Endothelial cell of umbilical vein (primary cell): ENCODE data around the gene DOCK4. TPM values are rescaled to one million over a fixed set of nuclear protein-coding genes. Genes with fewer than 3 reads are reported as not detected.

ENCODE experiments used
- BruUV-seq: library from RNA; stranded (reverse); fragments of 400-500 nt; replicated peaks from 2 replicates; lab custom pipeline; 2021; lab: Mats Ljungman, UMichigan
- CTCF ChIA-PET: fragments of 300-600, 350-600 bp; sonication (Branson Sonifier 250); formaldehyde crosslinking; loops from one replicate; lab custom pipeline; 2021; ENCODE audit warnings: antibody characterized with exemption, inconsistent platforms; lab: Charles Lee
- POLR2A ChIA-PET: fragments of 300-600, 350-600 bp; sonication (Branson Sonifier 250); formaldehyde crosslinking; loops from one replicate; lab custom pipeline; 2021; ENCODE audit warnings: antibody characterized with exemption, inconsistent platforms; lab: Charles Lee
- DNase-seq: peaks from one replicate; pipeline ENCODE4 v3.0.0-alpha.2; 2011; ENCODE audit warnings: low read depth, low spot score
- FAIRE-seq: peaks from 2 replicates; lab custom pipeline; 2011; peaks lifted over from hg19 to GRCh38; lab: Jason Lieb, UNC
- H2AFZ ChIP-seq: 2 replicates; pipeline ENCODE4 v1.6.0; 2012; ENCODE audit warnings: low read depth, low read length, control low read depth, inconsistent platforms
- H3K27ac ChIP-seq: 2 replicates; pipeline ENCODE4 v1.5.1; 2011; ENCODE audit warnings: low read depth, mild to moderate bottlenecking, control low read depth, low read length, moderate library complexity; ENCODE audit not compliant: insufficient read depth
- H3K27me3 ChIP-seq, 2 experiments: 2 replicates each; pipeline versions ENCODE4 v1.6.0 to v1.6.1; 2011; ENCODE audit warnings: low read length in 2 of 2, mixed read lengths in 1 of 2; ENCODE audit not compliant: control insufficient read depth in 2 of 2, insufficient read depth in 2 of 2
- H3K36me3 ChIP-seq, 2 experiments: 2 replicates in 1 of 2; 3 replicates in 1 of 2; pipeline ENCODE4 v1.5.1; 2011; ENCODE audit warnings: low read length in 2 of 2, mild to moderate bottlenecking in 1 of 2, moderate library complexity in 1 of 2; ENCODE audit not compliant: control insufficient read depth in 2 of 2, insufficient read depth in 2 of 2; ENCODE audit errors: extremely low read depth in 1 of 2
- H3K4me1 ChIP-seq: 3 replicates; pipeline ENCODE4 v1.5.1; 2011; ENCODE audit warnings: mild to moderate bottlenecking, low read length; ENCODE audit not compliant: control insufficient read depth, insufficient read depth; ENCODE audit errors: extremely low read depth
- H3K4me2 ChIP-seq: 2 replicates; pipeline ENCODE4 v1.6.1; 2011; ENCODE audit warnings: low read length, control low read depth, mixed read lengths; ENCODE audit not compliant: insufficient read depth
- H3K4me3 ChIP-seq, 3 experiments: fragments of 200-600 bp in 1 of 3; sonication (generic), shearing (Covaris generic) in 1 of 3; replicated peaks in 1 of 3; 2 replicates each; pipeline ENCODE4 v1.5.1; 2011 to 2016; ENCODE audit warnings: control low read depth in 3 of 3, low read length in 3 of 3, mild to moderate bottlenecking in 2 of 3, inconsistent platforms in 1 of 3, low read depth in 1 of 3, moderate library complexity in 1 of 3; ENCODE audit not compliant: insufficient read depth in 1 of 3
- H3K79me2 ChIP-seq: 2 replicates; pipeline ENCODE4 v1.6.0; 2012; ENCODE audit warnings: low read length, inconsistent platforms; ENCODE audit not compliant: control insufficient read depth, insufficient read depth
- H3K9ac ChIP-seq: replicated peaks from 2 replicates; pipeline ENCODE3; 2011; ENCODE audit warnings: low read length, control low read depth; ENCODE audit not compliant: insufficient read depth; ENCODE audit errors: extremely low read depth
- H3K9me1 ChIP-seq: replicated peaks from 3 replicates; pipeline ENCODE4 v1.6.0; 2011; ENCODE audit warnings: mild to moderate bottlenecking, low read length; ENCODE audit not compliant: control insufficient read depth, insufficient read depth; ENCODE audit errors: extremely low read depth
- H3K9me3 ChIP-seq: replicated peaks from 2 replicates; pipeline ENCODE4 v1.5.1; 2012; ENCODE audit warnings: low read length, inconsistent platforms; ENCODE audit not compliant: control insufficient read depth, insufficient read depth
- H4K20me1 ChIP-seq: replicated peaks from 2 replicates; pipeline ENCODE3; 2011; ENCODE audit warnings: mild to moderate bottlenecking, low read length; ENCODE audit not compliant: control insufficient read depth, insufficient read depth; ENCODE audit errors: extremely low read depth
- CTCF ChIP-seq, 2 donors: IDR thresholded peaks; 1 replicate in 1 of 2; 2 replicates in 1 of 2; pipeline ENCODE4 v1.5.1; 2011; ENCODE audit warnings: low read length in 2 of 2, mild to moderate bottlenecking in 2 of 2, moderate library complexity in 2 of 2, control low read depth in 1 of 2, inconsistent platforms in 1 of 2, low read depth in 1 of 2; ENCODE audit not compliant: insufficient read depth in 1 of 2; ENCODE audit errors: extremely low read depth in 1 of 2
- EZH2 ChIP-seq: IDR thresholded peaks from 2 replicates; pipeline ENCODE4 v1.6.1; 2012; ENCODE audit warnings: borderline replicate concordance, low read depth, mild to moderate bottlenecking, moderate library complexity, low read length, inconsistent platforms; ENCODE audit not compliant: severe bottlenecking
- FOS ChIP-seq: IDR thresholded peaks from 2 replicates; pipeline ENCODE4 v1.6.1; 2011; ENCODE audit warnings: mild to moderate bottlenecking, low read length, moderate library complexity, borderline replicate concordance; ENCODE audit not compliant: insufficient read depth
- GATA2 ChIP-seq: IDR thresholded peaks from 2 replicates; pipeline ENCODE4 v1.7.0; 2011; ENCODE audit warnings: low read depth, mild to moderate bottlenecking, moderate library complexity, mixed read lengths, low read length; ENCODE audit not compliant: insufficient read length, insufficient read depth
- JUN ChIP-seq: IDR thresholded peaks from 2 replicates; pipeline ENCODE4 v1.6.1; 2011; ENCODE audit warnings: borderline replicate concordance, low read depth; ENCODE audit not compliant: insufficient read length, insufficient read depth
- POLR2A ChIP-seq: IDR thresholded peaks from 2 replicates; pipeline ENCODE4 v1.6.1; 2012; ENCODE audit warnings: low read depth, mild to moderate bottlenecking, control low read depth, low read length
- POLR2AphosphoS5 ChIP-seq: IDR thresholded peaks from 2 replicates; pipeline ENCODE4 v1.6.1; 2012; ENCODE audit warnings: low read depth, mild to moderate bottlenecking, control low read depth, low read length, moderate library complexity; ENCODE audit not compliant: insufficient read depth
- dilution Hi-C: fragments of 300-500 bp; cut with MboI; formaldehyde crosslinking; loops from one replicate; pipeline ENCODE4 v1.15.0; 2019; ENCODE audit warnings: low sequenced_read_pairs; ENCODE audit not compliant: extremely low pct_ligation_motif_present
- intact Hi-C: fragments of 100-400 bp; cut with micrococcal nuclease; formaldehyde crosslinking; loops from one replicate; pipeline ENCODE4 v1.10.0; 2022
- polyA plus RNA-seq, 4 experiments: library from polyadenylated mRNA; depleted of rRNA in 3 of 4; stranded (reverse) in 3 of 4; unstranded in 1 of 4; fragments of >200 nt; gene quantifications; 2 replicates each; pipeline versions ENCODE4 v1.2.1 to v1.2.3, GENCODE V29; 2011 to 2012; ENCODE audit warnings: missing spikeins in 1 of 4
- total RNA-seq: library from RNA; stranded (reverse); gene quantifications from 2 replicates; pipeline ENCODE4 v1.2.3, GENCODE V29; 2021
- TF ChIP-seq, protein P1 (sequence below): IDR thresholded peaks from 2 replicates; pipeline ENCODE4 v1.6.1; 2011; ENCODE audit not compliant: insufficient read depth, insufficient read length

The DOCK4 gene
- total and polyA plus RNA-seq, 2 donors (not counting 3 experiments of a cell fraction or from before 2014, with no cell fraction given), result 47.4 to 164 TPM

DNA sequence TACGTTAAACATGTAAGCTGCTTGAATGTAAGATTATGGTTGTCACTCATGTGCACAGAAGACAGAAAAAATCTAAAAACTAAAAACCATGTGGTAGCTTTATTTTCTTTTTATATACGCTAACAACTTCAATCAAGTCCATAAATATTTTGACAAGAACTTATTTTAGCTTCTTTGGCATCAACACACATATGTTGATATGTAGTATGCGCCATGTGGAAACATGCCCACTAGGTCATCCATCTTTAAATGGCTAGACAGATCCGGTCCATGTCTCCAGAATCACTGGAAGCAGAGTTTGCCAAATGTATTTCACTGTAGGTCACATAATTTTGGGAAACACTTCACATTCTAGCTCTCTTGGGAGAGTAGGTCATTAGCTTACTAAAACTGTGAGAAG, 382.4 kb downstream of the DOCK4 start:
- Histone ChIP-seq H3K27me3 (no peaks in the 10 kb centered on the region), H3K27ac (no peak overlapping the region), H3K9me3 (no peaks in the 10 kb centered on the region), H3K4me2 (no peak overlapping the region), H3K9ac (no peak overlapping the region), H4K20me1 (no peaks in the 10 kb centered on the region), H3K4me1 (peaks cover 14% of the 10 kb centered on the region), H3K79me2 (peaks cover 4% of the 10 kb centered on the region), H3K4me3 (no peak overlapping the region), H3K9me1 (no peaks in the 10 kb centered on the region), H3K36me3 (peaks cover 19% of the 10 kb centered on the region in 2 experiments), H2AFZ (no peak overlapping the region)
- ChIA-PET CTCF (interaction anchor here (0.5 to 1.3 kb wide), 3 partner anchors 12 to 31 kb away, joined by 3 to 5 read pairs (median 5); no protein-coding TSS in a partner anchor), POLR2A (no interaction called here)
- BruUV-seq, result no TSS peak
- DNase-seq (no peak), FAIRE-seq (no peak)
- no peak for TF ChIP-seq JUN
- no peak for TF ChIP-seq CTCF (IDR thresholded peaks at IDR 0.05; ENCODE audit: extremely low read depth in 1 of 2, insufficient read depth in 1 of 2, low read depth in 1 of 2, low read length in 2 of 2)
- TF ChIP-seq EZH2, result no peak
- TF ChIP-seq FOS, result no peak
- TF ChIP-seq, protein P1, sequence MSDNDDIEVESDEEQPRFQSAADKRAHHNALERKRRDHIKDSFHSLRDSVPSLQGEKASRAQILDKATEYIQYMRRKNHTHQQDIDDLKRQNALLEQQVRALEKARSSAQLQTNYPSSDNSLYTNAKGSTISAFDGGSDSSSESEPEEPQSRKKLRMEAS, result no peak
- TF ChIP-seq POLR2AphosphoS5, result no peak
- no peak for TF ChIP-seq GATA2
- TF ChIP-seq POLR2A, result no peak
- dilution Hi-C loops, result no loop called here
- intact Hi-C loops, result no loop called here
